Osteoblast (primary cell): ENCODE results near the gene YBEY. TPM values are rescaled to one million over a fixed set of nuclear protein-coding genes. Genes with fewer than 3 reads are reported as not detected.
A peak's percentile ranks its signal among the peaks of the same experiment; 100 is the strongest.

ENCODE experiments used
- DNase-seq: peaks from one replicate; pipeline ENCODE4 v3.0.0; 2011; ENCODE audit warnings: low spot score, mixed read lengths; ENCODE audit not compliant: insufficient read length; ENCODE audit errors: missing footprints
- H2AFZ ChIP-seq: 2 replicates; pipeline ENCODE4 v1.6.0; 2011; ENCODE audit warnings: mild to moderate bottlenecking, low read length
- H3K27ac ChIP-seq: 2 replicates; pipeline ENCODE4 v1.5.1; 2011; ENCODE audit warnings: mild to moderate bottlenecking, low read depth, low read length, moderate library complexity
- H3K27me3 ChIP-seq: 2 replicates; pipeline ENCODE4 v1.6.0; 2012; ENCODE audit warnings: mild to moderate bottlenecking, control low read depth, inconsistent platforms, low read length, moderate library complexity; ENCODE audit not compliant: insufficient read depth
- H3K36me3 ChIP-seq: 2 replicates; pipeline ENCODE4 v1.5.1; 2011; ENCODE audit warnings: mild to moderate bottlenecking, low read length, control low read depth, moderate library complexity; ENCODE audit not compliant: insufficient read depth
- H3K4me1 ChIP-seq: 2 replicates; pipeline ENCODE4 v1.5.1; 2011; ENCODE audit warnings: mild to moderate bottlenecking, low read length, control low read depth, moderate library complexity; ENCODE audit not compliant: insufficient read depth
- H3K4me2 ChIP-seq: 2 replicates; pipeline ENCODE4 v1.6.0; 2011; ENCODE audit warnings: mild to moderate bottlenecking, low read length; ENCODE audit not compliant: insufficient read depth
- H3K4me3 ChIP-seq: fragments of 200-600 bp; sonication (generic); 3 replicates; pipeline ENCODE4 v1.5.1; 2012; ENCODE audit warnings: mild to moderate bottlenecking, low read length, inconsistent platforms; ENCODE audit not compliant: insufficient read depth
- H3K79me2 ChIP-seq: 2 replicates; pipeline ENCODE4 v1.6.0; 2012; ENCODE audit warnings: mild to moderate bottlenecking, low read length, control low read depth, inconsistent platforms; ENCODE audit not compliant: insufficient read depth
- H3K9me3 ChIP-seq: 2 replicates; pipeline ENCODE4 v1.5.1; 2011; ENCODE audit warnings: low read depth, low read length, control low read depth
- H4K20me1 ChIP-seq: 2 replicates; pipeline ENCODE4 v1.6.0; 2012; ENCODE audit warnings: mild to moderate bottlenecking, low read length, control low read depth; ENCODE audit not compliant: insufficient read depth
- CTCF ChIP-seq: IDR thresholded peaks from 2 replicates; pipeline ENCODE4 v1.5.1; 2011; ENCODE audit warnings: mild to moderate bottlenecking, low read depth, low read length, moderate library complexity; ENCODE audit errors: extremely low read depth
- total RNA-seq: library from RNA; depleted of rRNA; stranded (reverse); fragments of >200 nt; gene quantifications from 2 replicates; pipeline ENCODE4 v1.2.3, GENCODE V29; 2012

Gene YBEY
- total RNA-seq, 1 donor: 18.8 TPM

GRCh38 chr21:46322351-46323226 is 36.4 kb downstream of the YBEY start:
- Histone ChIP-seq H4K20me1 (peaks cover 3% of the 10 kb centered on the region), H3K36me3 (no peaks in the 10 kb centered on the region), H3K79me2 (peaks cover 54% of the 10 kb centered on the region), H3K27me3 (no peaks in the 10 kb centered on the region), H3K4me2 (peak overlapping the region; percentile 98), H2AFZ (peak overlapping the region; percentile 95), H3K27ac (peak overlapping the region; percentile 70), H3K9me3 (no peaks in the 10 kb centered on the region), H3K4me3 (peak overlapping the region; percentile 97), H3K4me1 (peaks cover 23% of the 10 kb centered on the region)
- no peak for TF ChIP-seq CTCF
- DNase-seq: peak; percentile 88

- peaks cover 3% of the 10 kb centered on the region for H4K20me1 ChIP-seq
- H3K27me3 ChIP-seq: no peaks in the 10 kb centered on the region
- peaks cover 61% of the 10 kb centered on the region for H3K79me2 ChIP-seq
- H3K9me3 ChIP-seq: no peaks in the 10 kb centered on the region
- peak overlapping the region; percentile 95 for H2AFZ ChIP-seq
- H3K27ac ChIP-seq: peak overlapping the region; percentile 70
- TF ChIP-seq CTCF: no peak
- DNase-seq: peak; percentile 83
- peak overlapping the region; percentile 97 for H3K4me3 ChIP-seq
- H3K36me3 ChIP-seq: peaks cover 7% of the 10 kb centered on the region
- H3K4me2 ChIP-seq: peak overlapping the region; percentile 98
- peaks cover 23% of the 10 kb centered on the region for H3K4me1 ChIP-seq
Measured at GRCh38 chr21:46323227-46323709, 37.1 kb downstream of the YBEY start.

- Histone ChIP-seq H3K4me1 (peaks cover 23% of the 10 kb centered on the region), H2AFZ (peak within 1 kb of the TSS; percentile 95), H3K9me3 (no peaks in the 10 kb centered on the region), H3K27ac (peak within 1 kb of the TSS; percentile 92), H3K36me3 (peaks cover 9% of the 10 kb centered on the region), H3K4me3 (peak within 1 kb of the TSS; percentile 97), H3K27me3 (no peaks in the 10 kb centered on the region), H3K4me2 (peak within 1 kb of the TSS; percentile 98), H4K20me1 (peaks cover 3% of the 10 kb centered on the region), H3K79me2 (peaks cover 65% of the 10 kb centered on the region)
- DNase-seq: peak; percentile 100
- TF ChIP-seq CTCF: no peak
Measured at GRCh38 chr21:46323710-46324389, 37.7 kb downstream of the YBEY start, which contains the start of the genes C21orf58 and PCNT. C21orf58 (minus strand) TSS chr21:46323870; CDS start chr21:46322738, 1,132 bp downstream. PCNT (plus strand) TSS chr21:46324156; CDS start chr21:46324229, 73 bp downstream.
